GM23248 (cell line): ENCODE measurements around the gene TLE3. TPM values are rescaled to one million over a fixed set of nuclear protein-coding genes. Genes with fewer than 3 reads are reported as not detected.

Experiments
- DNase-seq: peaks from one replicate; pipeline ENCODE4 v3.0.0-alpha.2; 2015
- H2AFZ ChIP-seq: fragments of 200-600 bp; sonication (generic); 2 replicates; pipeline ENCODE4 v1.6.1; 2016; ENCODE audit warnings: antibody characterized with exemption
- H3F3A ChIP-seq: fragments of 200-600 bp; sonication (generic); 2 replicates; pipeline ENCODE4 v1.6.1; 2016; ENCODE audit warnings: mild to moderate bottlenecking, antibody characterized with exemption, mixed run types; ENCODE audit not compliant: insufficient read depth
- H3K27ac ChIP-seq: fragments of 200-600 bp; sonication (generic); 2 replicates; pipeline ENCODE4 v1.5.1; 2016; ENCODE audit warnings: mild to moderate bottlenecking
- H3K27me3 ChIP-seq: fragments of 200-600 bp; sonication (generic); replicated peaks from 2 replicates; pipeline ENCODE4 v1.6.1; 2016; ENCODE audit warnings: mild to moderate bottlenecking; ENCODE audit not compliant: insufficient read depth
- H3K36me3 ChIP-seq: fragments of 200-600 bp; sonication (generic); 2 replicates; pipeline ENCODE4 v1.6.1; 2016; ENCODE audit warnings: low read depth, mild to moderate bottlenecking
- H3K4me1 ChIP-seq: fragments of 200-600 bp; sonication (generic); 2 replicates; pipeline ENCODE4 v1.6.1; 2016; ENCODE audit warnings: mild to moderate bottlenecking; ENCODE audit not compliant: insufficient read depth
- H3K4me2 ChIP-seq: fragments of 200-600 bp; sonication (generic); one replicate; pipeline ENCODE4 v1.6.1; 2016; ENCODE audit warnings: mild to moderate bottlenecking; ENCODE audit not compliant: unreplicated experiment
- H3K4me3 ChIP-seq: fragments of 200-600 bp; sonication (generic); 2 replicates; pipeline ENCODE4 v1.5.1; 2016; ENCODE audit warnings: mild to moderate bottlenecking
- H3K79me2 ChIP-seq: fragments of 200-600 bp; sonication (generic); 2 replicates; pipeline ENCODE4 v1.6.1; 2016; ENCODE audit warnings: mild to moderate bottlenecking; ENCODE audit not compliant: insufficient read depth
- H3K9ac ChIP-seq: fragments of 200-600 bp; sonication (generic); 2 replicates; pipeline ENCODE4 v1.6.1; 2016; ENCODE audit warnings: mild to moderate bottlenecking
- H3K9me2 ChIP-seq: fragments of 200-600 bp; sonication (generic); 2 replicates; pipeline ENCODE4 v1.6.1; 2016; ENCODE audit warnings: mixed run types, mild to moderate bottlenecking, moderate library complexity; ENCODE audit not compliant: insufficient read depth
- H3K9me3 ChIP-seq: fragments of 200-600 bp; sonication (generic); one replicate; pipeline ENCODE4 v1.6.1; 2017; ENCODE audit warnings: low read depth
- H4K20me1 ChIP-seq: fragments of 200-600 bp; sonication (generic); 2 replicates; pipeline ENCODE4 v1.6.0; 2016; ENCODE audit not compliant: insufficient read depth
- EZH2 ChIP-seq: fragments of 200-600 bp; sonication (generic); IDR thresholded peaks from 2 replicates; pipeline ENCODE4 v1.6.1; 2018; ENCODE audit warnings: antibody characterized with exemption, mild to moderate bottlenecking; ENCODE audit not compliant: insufficient read depth, poor library complexity, severe bottlenecking
- EZH2phosphoT487 ChIP-seq: fragments of 200-600 bp; sonication (generic); IDR thresholded peaks from 2 replicates; pipeline ENCODE4 v1.6.1; 2018; ENCODE audit warnings: antibody characterized with exemption, moderate library complexity, mild to moderate bottlenecking, low read depth; ENCODE audit not compliant: insufficient read depth
- WGBS, 2 experiments: methylation state at CpG; one replicate each; pipeline ENCODE4 v1.1.6; 2015 to 2017; ENCODE audit warnings: low lambda C conversion rate in 2 of 2, low coverage in 1 of 2; ENCODE audit errors: missing lambda C conversion rate in 2 of 2; 5-methylcytosine and 5-hydroxymethylcytosine counted together
- in situ Hi-C: fragments of 300-500 bp; cut with MboI; formaldehyde crosslinking; loops from 2 replicates; pipeline ENCODE4 v1.15.0; 2020
- polyA plus RNA-seq: library from polyadenylated mRNA; unstranded; fragments of >200 nt; fragmentation: Nextera tagmentation; extraction: Ambion mirVana; gene quantifications from 2 replicates; pipeline ENCODE4 v1.2.1, GENCODE V29; 2016
- total RNA-seq: library from RNA; depleted of rRNA; stranded (reverse); fragments of >200 nt; shearing (Covaris generic); gene quantifications from 2 replicates; pipeline ENCODE4 v1.2.3, GENCODE V29; 2014

Gene TLE3
- total and polyA plus RNA-seq, 2 experiments from 2014 or later: 11.7 to 37.6 TPM

DNA sequence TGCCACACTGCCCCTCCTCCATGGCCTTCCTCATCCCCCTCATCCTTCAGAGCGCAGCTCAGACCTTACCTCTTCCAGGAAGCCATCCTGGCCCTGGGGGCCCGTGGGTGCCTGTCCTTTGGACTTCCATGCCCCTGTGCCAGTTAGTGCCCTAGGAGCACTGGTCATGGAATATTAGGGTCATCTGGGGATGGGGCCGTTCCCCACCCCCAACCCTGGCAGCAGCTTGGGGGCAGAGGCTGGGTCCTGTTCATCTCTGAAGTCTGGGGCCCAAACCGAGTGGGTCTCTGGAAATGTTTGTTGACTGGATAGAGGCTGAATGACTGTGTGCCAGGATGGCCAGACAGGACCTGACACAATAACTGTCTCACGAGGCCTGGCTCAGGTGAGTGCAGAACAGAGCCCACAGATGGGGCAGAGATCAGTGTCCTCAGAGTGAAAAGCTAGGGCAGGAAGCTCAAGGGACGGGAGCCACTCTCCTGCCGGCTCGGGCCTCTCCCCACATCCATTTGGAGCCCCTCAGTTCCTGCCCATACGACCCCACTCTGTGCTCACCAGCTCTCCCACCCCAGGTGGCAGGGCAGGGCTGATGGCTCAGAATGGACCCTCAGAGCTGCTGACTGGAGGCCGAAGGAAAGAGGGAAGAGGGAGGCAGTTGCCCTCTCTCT lies 62.5 kb downstream of the TLE3 start:
- in situ Hi-C loops: no loop called here
- Histone ChIP-seq H4K20me1 (no peaks in the 10 kb centered on the region), H3K79me2 (no peaks in the 10 kb centered on the region), H3K4me2 (no peak overlapping the region), H2AFZ (no peak overlapping the region), H3K9me2 (no peaks in the 10 kb centered on the region), H3K36me3 (no peaks in the 10 kb centered on the region), H3K4me1 (peaks cover 19% of the 10 kb centered on the region), H3K9ac (no peak overlapping the region), H3F3A (no peaks in the 10 kb centered on the region), H3K9me3 (no peaks in the 10 kb centered on the region), H3K4me3 (no peak overlapping the region), H3K27ac (no peak overlapping the region), H3K27me3 (no peaks in the 10 kb centered on the region)
- TF ChIP-seq EZH2 (no peak), EZH2phosphoT487 (no peak)
- DNase-seq: no peak
- WGBS, 2 experiments: 91 to 97% methylated on average over 10 of the region's 10 CpGs

DNA sequence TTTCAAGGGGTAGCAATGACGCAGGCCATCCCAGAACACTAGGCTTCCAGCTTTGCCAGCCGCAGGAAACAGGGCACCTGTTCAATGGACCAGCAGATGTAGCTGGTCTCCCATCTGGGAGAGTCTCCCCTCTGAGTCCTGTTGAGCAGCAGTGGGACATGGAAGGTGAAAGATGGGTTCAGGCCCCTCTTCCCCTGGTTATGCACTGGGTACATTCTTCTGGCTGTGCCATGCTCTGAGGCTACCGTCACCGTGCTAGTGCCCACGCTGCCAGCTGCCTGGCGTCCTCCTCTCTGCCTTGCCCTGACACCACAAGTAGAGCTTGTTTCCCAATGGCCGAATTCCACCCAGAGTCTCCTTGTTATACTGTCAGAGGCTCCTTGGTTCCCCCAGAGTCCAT lies 63.1 kb downstream of the TLE3 start:
- in situ Hi-C loops: no loop called here
- 97 to 98% methylated on average over 5 to 7 of the region's 7 CpGs for WGBS, 2 experiments

DNA sequence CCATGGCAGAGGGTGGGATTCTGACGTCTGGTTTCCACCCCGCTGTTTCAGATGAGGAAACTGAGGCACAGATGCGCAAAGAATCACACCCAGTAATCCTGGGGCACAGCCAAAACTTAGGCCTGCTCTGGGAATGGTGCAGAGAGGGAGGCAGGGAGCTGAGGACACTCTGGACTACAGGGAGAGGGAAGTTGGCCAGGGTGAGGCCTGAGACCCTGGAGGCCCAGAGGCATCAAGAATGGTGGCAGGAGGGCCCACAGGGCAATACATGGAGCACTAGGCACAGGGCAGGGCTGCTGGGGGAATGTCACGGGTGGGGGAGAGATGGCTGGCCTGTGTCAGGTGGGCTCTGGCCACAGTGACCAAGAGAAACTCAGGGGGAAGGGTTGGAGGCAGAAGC lies 63.6 kb downstream of the TLE3 start:
- Histone ChIP-seq H2AFZ (no peak overlapping the region), H3K36me3 (no peaks in the 10 kb centered on the region), H3K9me2 (no peaks in the 10 kb centered on the region), H3K4me1 (peaks cover 19% of the 10 kb centered on the region), H3K4me3 (no peak overlapping the region), H4K20me1 (no peaks in the 10 kb centered on the region), H3K79me2 (no peaks in the 10 kb centered on the region), H3K27ac (no peak overlapping the region), H3K9me3 (no peaks in the 10 kb centered on the region), H3F3A (no peaks in the 10 kb centered on the region), H3K9ac (peak overlapping the region; percentile 58), H3K27me3 (no peaks in the 10 kb centered on the region), H3K4me2 (peak overlapping the region; percentile 87)
- DNase-seq: no peak
- WGBS, 2 experiments: 59 to 61% methylated on average over 4 of the region's 4 CpGs
- TF ChIP-seq EZH2phosphoT487 (no peak), EZH2 (no peak)
- in situ Hi-C loops: no loop called here

More for the DNA sequence above, 63.1 kb downstream of the TLE3 start:
- Histone ChIP-seq H3F3A (no peaks in the 10 kb centered on the region), H3K4me1 (peaks cover 19% of the 10 kb centered on the region), H3K4me2 (no peak overlapping the region), H3K9ac (no peak overlapping the region), H3K27me3 (no peaks in the 10 kb centered on the region), H3K36me3 (no peaks in the 10 kb centered on the region), H4K20me1 (no peaks in the 10 kb centered on the region), H3K9me2 (no peaks in the 10 kb centered on the region), H3K4me3 (no peak overlapping the region), H3K9me3 (no peaks in the 10 kb centered on the region), H3K27ac (no peak overlapping the region), H2AFZ (no peak overlapping the region), H3K79me2 (no peaks in the 10 kb centered on the region)
- DNase-seq: no peak
- TF ChIP-seq EZH2: no peak
- no peak for TF ChIP-seq EZH2phosphoT487

DNA sequence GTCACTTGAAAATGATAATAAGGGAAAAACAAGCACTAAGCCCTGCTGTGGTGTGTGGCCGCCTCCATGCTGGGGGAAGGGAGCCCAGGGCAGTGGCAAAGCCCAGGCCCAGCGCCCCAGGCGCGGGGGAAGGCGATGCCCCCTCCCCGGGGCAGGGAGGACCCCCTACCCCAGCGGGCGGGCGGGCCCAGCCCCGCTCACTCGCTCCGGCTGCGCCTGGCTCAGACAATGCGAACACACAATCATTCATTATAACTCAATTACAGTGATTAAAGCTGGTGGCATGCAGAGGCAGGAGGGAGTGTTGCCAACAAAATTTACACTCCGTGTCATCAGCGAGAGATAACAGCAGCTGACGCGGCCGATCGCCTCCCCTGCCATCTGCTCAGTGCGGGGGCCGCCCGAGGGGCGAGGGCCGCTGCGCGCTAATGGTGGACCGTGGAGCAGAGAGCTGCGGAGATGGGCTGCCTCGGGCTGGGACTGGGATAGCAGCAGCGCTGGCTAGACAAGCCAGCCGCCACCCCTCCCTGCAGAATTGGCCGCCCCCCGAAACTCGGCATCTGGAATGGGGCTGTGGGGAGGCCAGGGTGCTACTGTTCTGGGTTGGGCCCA lies 64.1 kb downstream of the TLE3 start:
- Histone ChIP-seq H3K27ac (no peak overlapping the region), H3K4me2 (peak overlapping the region; percentile 87), H3K79me2 (no peaks in the 10 kb centered on the region), H3K9ac (peak overlapping the region; percentile 58), H3K36me3 (no peaks in the 10 kb centered on the region), H3F3A (no peaks in the 10 kb centered on the region), H3K9me3 (no peaks in the 10 kb centered on the region), H3K27me3 (no peaks in the 10 kb centered on the region), H3K4me1 (peaks cover 15% of the 10 kb centered on the region), H3K9me2 (no peaks in the 10 kb centered on the region), H3K4me3 (peak overlapping the region; percentile 65), H4K20me1 (no peaks in the 10 kb centered on the region), H2AFZ (no peak overlapping the region)
- in situ Hi-C loops: no loop called here
- peak; percentile 88 for DNase-seq
- TF ChIP-seq EZH2phosphoT487 (no peak), EZH2 (no peak)
- 6 to 7% methylated on average over 35 of the region's 35 CpGs for WGBS, 2 experiments
